IPS DF 4.7 (cell line): ENCODE data around the gene TCF4.

Experiments
- DNase-seq: peaks from one replicate; pipeline ENCODE4 v3.0.0-alpha.2; 2013; ENCODE audit warnings: low spot score; ENCODE audit errors: extremely low read depth

The TCF4 gene

GRCh38 chr18:55268151-55268601 lies 319.8 kb downstream of the TCF4 start:
- no peak for DNase-seq

DNA sequence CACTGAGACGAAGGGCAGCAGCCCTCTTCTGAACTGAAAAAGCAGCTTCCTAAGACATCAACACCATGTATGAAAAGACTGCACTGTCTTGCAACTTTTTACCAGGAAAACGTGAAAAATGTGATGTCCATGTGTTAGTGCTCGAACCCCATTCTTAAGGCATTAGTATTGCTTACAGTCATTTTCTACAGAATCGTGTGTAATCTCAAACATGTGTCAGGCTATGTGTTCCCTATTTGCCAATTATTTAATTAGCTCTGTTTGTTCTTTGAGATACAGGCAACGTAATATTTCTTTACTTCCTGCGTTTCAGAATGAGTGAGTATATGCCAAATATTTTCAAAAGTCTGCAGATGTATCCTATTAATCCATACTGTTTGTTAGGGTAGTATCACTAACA lies 321.0 kb downstream of the TCF4 start:
- DNase-seq = no peak

DNA sequence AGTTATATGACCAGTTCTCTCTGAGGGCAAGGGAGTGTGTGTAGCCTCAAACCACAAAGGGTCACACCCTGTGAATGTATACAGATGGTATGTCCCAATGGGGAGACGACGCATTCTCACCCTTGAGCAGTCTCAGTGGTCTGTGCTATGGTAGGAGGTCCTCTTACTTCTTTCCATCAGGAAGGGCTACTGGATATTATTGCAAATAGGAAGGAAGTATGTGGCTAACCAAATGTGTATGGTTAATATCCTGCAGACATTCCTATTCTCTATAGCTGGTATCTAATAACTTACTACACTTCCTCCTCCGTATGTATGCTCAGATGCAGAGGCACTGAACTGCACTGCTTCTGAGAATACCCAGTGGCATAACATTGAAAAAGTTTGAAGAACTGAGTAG lies 322.0 kb downstream of the TCF4 start:
- no peak for DNase-seq

DNA sequence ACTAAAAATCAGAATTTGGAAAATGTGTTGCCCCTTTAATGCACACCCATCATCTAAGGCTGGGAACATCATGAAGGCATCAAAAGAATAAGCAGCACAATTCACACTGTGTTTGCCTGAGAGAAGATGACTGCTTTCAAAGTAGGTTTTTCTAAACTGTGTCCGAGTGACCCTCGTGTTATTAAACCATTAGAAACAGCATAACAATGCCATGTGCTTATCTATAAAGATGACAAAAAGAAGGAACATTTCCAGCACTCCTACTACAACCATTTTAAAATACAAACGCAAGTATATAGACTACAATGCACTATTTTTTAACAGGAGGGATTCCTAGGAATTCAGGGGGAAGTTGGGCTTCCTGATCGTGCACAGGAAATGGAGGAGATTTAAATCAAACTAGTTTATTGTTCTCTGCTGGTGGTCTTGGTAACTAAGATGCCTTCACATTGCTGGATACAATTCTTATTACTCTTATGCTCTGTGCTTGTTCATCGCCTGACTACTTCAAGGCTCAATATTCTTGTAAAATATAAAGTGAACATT lies 322.8 kb downstream of the TCF4 start:
- DNase-seq = no peak

DNA sequence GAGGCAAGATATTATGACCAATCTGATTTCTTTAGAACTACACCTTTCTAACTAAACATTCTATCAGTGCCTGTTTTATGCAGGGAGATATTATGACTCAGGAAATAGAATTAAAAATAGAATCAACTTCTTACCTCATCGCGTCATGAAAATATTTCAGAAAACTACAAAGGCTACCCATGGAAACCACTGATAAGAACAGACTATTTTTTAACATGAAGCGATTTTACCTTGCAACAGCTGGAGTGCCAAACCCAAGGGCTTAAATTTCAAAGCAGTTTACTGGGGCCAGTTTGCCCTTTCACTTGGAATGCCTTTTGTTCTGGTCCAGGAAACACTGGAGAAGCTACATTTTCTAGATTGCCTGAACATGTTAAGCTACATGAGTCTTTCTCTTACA lies 323.9 kb downstream of the TCF4 start:
- no peak for DNase-seq

GRCh38 chr18:55262021-55262560 lies 325.9 kb downstream of the TCF4 start:
- no peak for DNase-seq

DNA sequence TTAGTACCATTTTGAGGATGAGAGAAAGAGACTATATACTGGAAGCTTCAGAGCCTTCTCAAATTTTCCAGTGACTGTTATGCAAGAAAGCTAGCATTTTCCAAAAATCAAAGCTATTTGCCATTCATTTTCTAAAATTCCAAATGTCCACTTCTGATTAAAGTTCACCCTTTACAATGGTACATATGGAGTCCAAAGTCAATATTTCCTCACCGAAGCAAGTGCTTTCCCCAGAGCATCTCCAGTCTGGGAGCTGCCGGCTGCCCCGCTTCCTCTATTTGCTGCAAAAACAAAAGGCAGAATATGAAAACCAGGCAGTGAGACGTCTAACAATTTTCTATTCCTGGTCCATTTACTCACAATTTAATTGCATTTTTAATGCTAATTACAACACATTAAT lies 326.7 kb downstream of the TCF4 start:
- DNase-seq = no peak

DNA sequence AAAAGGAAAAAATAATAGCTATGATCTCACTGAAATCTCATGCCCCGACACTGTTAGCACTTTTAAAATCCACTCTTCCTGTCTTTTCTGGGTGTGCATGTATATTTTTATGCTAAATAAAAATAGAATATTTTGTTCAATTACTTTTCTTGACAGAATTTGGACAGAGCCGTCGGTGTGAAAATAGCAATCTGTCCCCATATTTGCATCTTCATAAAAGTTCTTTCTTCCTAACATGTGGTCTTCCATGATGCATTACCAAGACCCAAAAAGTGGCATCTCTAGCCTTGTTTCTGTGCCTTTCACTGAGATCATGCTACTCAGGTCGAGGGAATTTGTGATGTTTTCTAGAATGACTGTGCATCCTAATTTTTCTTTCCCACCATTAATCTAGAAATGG lies 329.9 kb downstream of the TCF4 start:
- DNase-seq = no peak

GRCh38 chr18:55256929-55257289 lies 331.1 kb downstream of the TCF4 start:
- no peak for DNase-seq

DNA sequence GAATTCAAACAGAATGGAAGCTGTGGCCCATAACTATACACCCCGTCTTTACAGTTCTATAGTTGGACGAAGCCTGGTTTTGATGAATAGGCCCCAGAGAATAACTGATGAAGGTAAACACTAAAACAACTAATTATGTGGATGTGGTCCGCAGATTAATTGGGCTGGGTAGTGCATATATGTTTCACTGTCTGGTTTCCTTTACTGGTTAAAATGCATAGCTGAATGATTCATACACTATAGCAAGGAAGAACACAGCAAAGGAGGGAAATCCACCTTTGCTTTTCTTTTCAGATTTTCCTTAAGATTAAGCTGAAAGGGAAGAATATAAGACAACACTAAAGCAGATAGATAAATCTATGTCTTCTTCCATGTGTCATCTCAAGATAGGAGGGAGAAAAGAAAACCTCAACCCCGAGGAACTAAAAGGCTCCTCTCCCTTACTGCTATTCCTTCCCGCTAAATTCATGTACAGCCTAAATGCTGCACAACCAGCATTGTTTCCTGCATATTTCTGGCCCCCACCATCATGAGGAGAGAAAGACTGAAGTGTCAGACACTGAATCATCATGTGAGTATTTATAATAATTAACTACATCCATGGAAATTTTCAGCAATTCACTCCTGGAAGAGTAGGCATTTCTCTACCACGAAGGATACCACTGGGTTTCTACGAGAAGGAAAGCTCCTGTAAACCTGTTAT lies 331.6 kb downstream of the TCF4 start:
- DNase-seq = no peak

GRCh38 chr18:55253814-55254213 lies 334.2 kb downstream of the TCF4 start:
- no peak for DNase-seq

DNA sequence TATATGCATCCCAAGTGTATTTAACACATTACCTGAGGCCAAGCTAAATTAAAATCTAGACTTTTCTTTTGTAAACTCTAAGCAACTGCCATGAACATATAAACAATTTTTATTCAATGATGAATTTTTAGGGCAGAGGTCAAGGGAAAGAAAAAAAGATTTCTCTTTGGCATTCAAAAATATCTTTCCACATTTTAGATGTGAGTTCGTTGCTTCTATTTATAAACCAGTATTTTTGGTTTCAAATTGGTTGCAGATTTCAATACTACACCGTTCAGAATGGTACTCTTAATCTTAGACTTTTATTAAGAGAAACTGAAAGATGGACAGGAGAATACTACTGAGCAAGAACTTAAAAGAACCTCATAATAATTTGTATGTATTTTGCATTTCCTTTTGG lies 335.1 kb downstream of the TCF4 start:
- no peak for DNase-seq

GRCh38 chr18:55252053-55252675 lies 335.8 kb downstream of the TCF4 start:
- DNase-seq = no peak

- DNase-seq = no peak
Measured at GRCh38 chr18:55251254-55251971, 336.6 kb downstream of the TCF4 start.

- DNase-seq = no peak
Measured at GRCh38 chr18:55250768-55251173, 337.2 kb downstream of the TCF4 start.

GRCh38 chr18:55249550-55249949 lies 338.4 kb downstream of the TCF4 start:
- no peak for DNase-seq

- DNase-seq = no peak
Measured at GRCh38 chr18:55248495-55248894, 339.5 kb downstream of the TCF4 start.

DNA sequence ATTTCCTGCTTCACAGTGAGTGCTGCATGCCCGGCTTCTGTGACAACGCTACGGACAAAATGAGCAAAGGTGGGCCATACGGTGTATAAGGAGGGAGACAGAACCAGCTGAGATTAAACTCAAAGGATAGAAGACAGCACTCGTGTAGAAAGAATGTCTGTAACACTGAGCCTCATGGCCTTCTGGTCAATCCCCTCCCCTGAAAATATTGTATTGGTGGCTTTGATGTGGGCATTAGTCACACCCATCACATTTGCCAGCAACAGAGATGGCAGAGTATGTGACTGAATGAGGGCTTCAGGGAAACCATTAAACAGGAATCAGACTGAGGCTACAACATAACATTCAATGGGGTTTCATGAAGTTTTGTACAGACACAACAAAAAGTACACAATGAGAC lies 341.0 kb downstream of the TCF4 start:
- DNase-seq = no peak

DNA sequence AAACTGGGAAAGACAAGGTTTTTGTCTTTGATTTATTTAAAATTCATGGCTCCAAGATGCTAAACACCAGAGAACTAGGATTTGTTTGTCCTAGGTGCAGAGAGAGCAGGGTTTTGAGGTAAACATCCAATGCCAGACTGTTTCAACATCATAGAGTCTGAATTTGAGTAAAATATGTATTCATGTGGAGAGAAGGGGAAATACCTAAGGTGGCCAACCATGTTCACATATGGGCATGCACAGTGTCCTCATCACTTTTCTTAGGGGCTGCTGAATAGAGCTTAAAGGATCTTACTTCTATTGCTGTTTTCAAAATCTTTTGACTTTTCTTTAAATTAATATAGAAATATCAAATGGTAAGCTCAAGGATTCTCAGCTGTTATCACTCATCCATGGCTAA lies 341.7 kb downstream of the TCF4 start:
- no peak for DNase-seq

- DNase-seq = no peak
Measured at GRCh38 chr18:55245211-55245614, 342.8 kb downstream of the TCF4 start.

DNA sequence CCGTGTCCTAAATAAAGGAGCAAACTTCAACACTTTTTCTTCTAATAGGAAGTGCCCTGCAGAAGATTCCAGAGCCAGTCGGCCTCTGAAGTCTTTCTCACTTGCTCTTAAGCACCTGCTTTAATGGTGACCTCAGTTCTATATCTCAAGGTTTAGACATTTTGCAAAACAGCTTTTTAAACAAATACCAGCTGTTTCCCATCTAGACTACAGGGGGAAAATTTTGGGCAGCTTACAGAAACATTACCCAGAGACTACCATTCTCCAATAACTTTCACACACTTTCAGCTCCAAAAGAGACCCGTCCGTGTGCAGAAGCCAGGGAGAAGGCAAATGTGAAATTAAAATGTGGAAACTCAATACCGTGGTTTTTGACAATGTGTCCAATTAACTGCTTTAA lies 343.4 kb downstream of the TCF4 start:
- DNase-seq = no peak

DNA sequence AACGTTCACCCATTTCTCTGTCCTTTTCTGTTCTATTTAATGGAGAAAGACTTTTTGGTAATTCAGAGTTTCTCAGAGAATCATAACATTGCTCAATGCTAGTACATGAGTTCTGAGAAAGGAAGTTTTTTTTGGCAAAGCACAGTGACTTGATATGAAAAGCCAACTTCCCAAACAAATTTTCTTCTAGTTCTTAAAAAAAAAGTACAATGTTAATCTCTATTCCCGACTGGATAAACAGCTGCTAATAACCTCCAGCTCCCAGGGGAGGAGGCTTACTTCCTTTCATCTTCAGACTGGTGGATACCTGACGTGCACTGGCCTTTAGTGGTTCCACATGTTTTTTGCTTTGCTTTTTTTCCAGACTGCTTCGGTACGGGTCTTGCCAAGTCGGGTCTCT lies 344.1 kb downstream of the TCF4 start:
- DNase-seq = no peak
